GM21423 (cell line): ENCODE measurements around the gene SMTNL2.

Experiments
- ATAC-seq: cut with Tn5 transposase; IDR thresholded peaks from one replicate; pipeline ENCODE4 v1.9.1; 2021; ENCODE audit warnings: mild to moderate bottlenecking, moderate library complexity; ENCODE audit not compliant: unreplicated experiment

SMTNL2 gene

GRCh38 chr17:4584101-4584916 lies at the start of gene SMTNL2:
Gene SMTNL2, plus strand, starts transcription at chr17:4584529. Its CDS starts 77 bp downstream, at chr17:4584606.
- ATAC-seq: no peak

- ATAC-seq: no peak
Measured at GRCh38 chr17:4534928-4535666, 49.2 kb upstream of the SMTNL2 start.

GRCh38 chr17:4535667-4536258 lies 48.6 kb upstream of the SMTNL2 start:
- ATAC-seq: no peak

GRCh38 chr17:4536259-4536741 lies 48.0 kb upstream of the SMTNL2 start:
- ATAC-seq: no peak

GRCh38 chr17:4536742-4537411 lies 47.5 kb upstream of the SMTNL2 start:
- ATAC-seq: no peak

- no peak for ATAC-seq
Measured at GRCh38 chr17:4537451-4538235, 46.7 kb upstream of the SMTNL2 start.

- ATAC-seq: no peak
Measured at GRCh38 chr17:4538236-4539002, 45.9 kb upstream of the SMTNL2 start.

GRCh38 chr17:4539025-4539424 lies 45.3 kb upstream of the SMTNL2 start:
- ATAC-seq: no peak

GRCh38 chr17:4539576-4540223 lies 44.6 kb upstream of the SMTNL2 start:
- no peak for ATAC-seq

GRCh38 chr17:4540224-4540651 lies 44.1 kb upstream of the SMTNL2 start:
- ATAC-seq: no peak

- ATAC-seq: no peak
Measured at GRCh38 chr17:4540687-4541327, 43.5 kb upstream of the SMTNL2 start.

GRCh38 chr17:4541328-4542002 lies 42.9 kb upstream of the SMTNL2 start:
- ATAC-seq: no peak

- no peak for ATAC-seq
Measured at GRCh38 chr17:4542003-4542725, 42.2 kb upstream of the SMTNL2 start.

- ATAC-seq: no peak
Measured at GRCh38 chr17:4542726-4543191, 41.6 kb upstream of the SMTNL2 start.

- no peak for ATAC-seq
Measured at GRCh38 chr17:4543557-4544026, 40.7 kb upstream of the SMTNL2 start.

- no peak for ATAC-seq
Measured at GRCh38 chr17:4544135-4544950, 40.0 kb upstream of the SMTNL2 start.
